HL-60 (cell line): Measurements from ENCODE around the gene CCDC88A.
"Not testable (repeated sequence)": the region's sequence is repeated elsewhere in the genome, so short reads cannot be mapped to it uniquely, and the experiment has no call there.

Source experiments
- DNase-seq, 2 experiments: peaks; one replicate each; pipeline ENCODE4 v3.0.0-alpha.2; 2010 to 2020; ENCODE audit warnings: low read depth in 1 of 2, low spot score in 1 of 2
- H3K27ac ChIP-seq: fragments of 250-450 bp; sonication (Bioruptor Pico); replicated peaks from 2 replicates; pipeline ENCODE4 v1.5.1; 2020; ENCODE audit warnings: mild to moderate bottlenecking, moderate library complexity
- H3K27me3 ChIP-seq: fragments of 250-450 bp; sonication (Bioruptor Pico); 2 replicates; pipeline ENCODE4 v1.5.1; 2021; ENCODE audit warnings: mild to moderate bottlenecking, moderate library complexity; ENCODE audit not compliant: insufficient read depth, poor library complexity, severe bottlenecking
- H3K4me3 ChIP-seq: replicated peaks from 2 replicates; pipeline ENCODE4 v1.5.1; 2011; ENCODE audit warnings: mild to moderate bottlenecking, control low read depth, low read length; ENCODE audit not compliant: insufficient read depth
- GABPA ChIP-seq: IDR thresholded peaks from 2 replicates; pipeline ENCODE4 v1.6.1; 2012; ENCODE audit warnings: low read depth
- POLR2AphosphoS5 ChIP-seq: IDR thresholded peaks from 2 replicates; pipeline ENCODE4 v1.6.1; 2012; ENCODE audit warnings: low read depth
- REST ChIP-seq: IDR thresholded peaks from 2 replicates; pipeline ENCODE4 v1.6.1; 2012; ENCODE audit warnings: low read depth; ENCODE audit not compliant: insufficient replicate concordance
- SPI1 ChIP-seq: IDR thresholded peaks from 2 replicates; pipeline ENCODE4 v1.6.1; 2012; ENCODE audit warnings: low read depth, mild to moderate bottlenecking, borderline replicate concordance
- TF ChIP-seq, protein P1 (sequence below): IDR thresholded peaks from one replicate; pipeline ENCODE4 v1.5.1; 2011; ENCODE audit warnings: low read length, control low read depth, inconsistent platforms; ENCODE audit not compliant: insufficient read depth

Gene CCDC88A

GRCh38 chr2:55391155-55391554 lies 28.5 kb downstream of the CCDC88A start:
- H3K4me3 ChIP-seq = no peak overlapping the region
- TF ChIP-seq, protein P1, sequence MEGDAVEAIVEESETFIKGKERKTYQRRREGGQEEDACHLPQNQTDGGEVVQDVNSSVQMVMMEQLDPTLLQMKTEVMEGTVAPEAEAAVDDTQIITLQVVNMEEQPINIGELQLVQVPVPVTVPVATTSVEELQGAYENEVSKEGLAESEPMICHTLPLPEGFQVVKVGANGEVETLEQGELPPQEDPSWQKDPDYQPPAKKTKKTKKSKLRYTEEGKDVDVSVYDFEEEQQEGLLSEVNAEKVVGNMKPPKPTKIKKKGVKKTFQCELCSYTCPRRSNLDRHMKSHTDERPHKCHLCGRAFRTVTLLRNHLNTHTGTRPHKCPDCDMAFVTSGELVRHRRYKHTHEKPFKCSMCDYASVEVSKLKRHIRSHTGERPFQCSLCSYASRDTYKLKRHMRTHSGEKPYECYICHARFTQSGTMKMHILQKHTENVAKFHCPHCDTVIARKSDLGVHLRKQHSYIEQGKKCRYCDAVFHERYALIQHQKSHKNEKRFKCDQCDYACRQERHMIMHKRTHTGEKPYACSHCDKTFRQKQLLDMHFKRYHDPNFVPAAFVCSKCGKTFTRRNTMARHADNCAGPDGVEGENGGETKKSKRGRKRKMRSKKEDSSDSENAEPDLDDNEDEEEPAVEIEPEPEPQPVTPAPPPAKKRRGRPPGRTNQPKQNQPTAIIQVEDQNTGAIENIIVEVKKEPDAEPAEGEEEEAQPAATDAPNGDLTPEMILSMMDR = no peak
- no peak for TF ChIP-seq REST
- H3K27ac ChIP-seq = no peak overlapping the region
- DNase-seq = no peak
- no peaks in the 10 kb centered on the region for H3K27me3 ChIP-seq

DNA sequence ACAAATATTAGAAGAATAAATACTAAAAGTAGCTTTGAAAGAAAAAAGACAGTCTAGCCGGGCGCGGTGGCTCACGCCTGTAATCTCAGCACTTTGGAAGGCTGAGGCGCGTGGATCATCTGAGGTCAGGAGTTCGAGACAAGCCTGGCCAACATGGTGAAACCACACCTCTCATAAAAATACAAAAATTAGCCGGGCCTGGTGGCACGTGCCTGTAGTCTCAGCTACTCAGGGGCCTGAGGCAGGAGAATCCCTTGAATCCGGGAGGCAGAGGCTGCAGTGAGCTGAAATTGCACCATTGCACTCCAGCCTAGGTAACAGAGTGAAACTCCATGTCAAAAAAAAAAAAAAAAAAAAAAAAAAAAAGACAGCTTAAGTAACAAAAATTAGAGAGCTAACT lies 34.1 kb downstream of the CCDC88A start:
- not testable (repeated sequence) for H3K4me3 ChIP-seq, DNase-seq, H3K27me3 ChIP-seq, H3K27ac ChIP-seq

- no peak for DNase-seq
- Histone ChIP-seq H3K27me3 (no peaks in the 10 kb centered on the region), H3K27ac (no peak overlapping the region), H3K4me3 (no peak overlapping the region)
- TF ChIP-seq GABPA = no peak
- no peak for TF ChIP-seq REST
- TF ChIP-seq POLR2AphosphoS5 = no peak
- TF ChIP-seq SPI1 = no peak
- TF ChIP-seq, protein P1 = no peak
Observed at GRCh38 chr2:55384786-55385185, 34.9 kb downstream of the CCDC88A start.

- TF ChIP-seq, protein P1 = no peak
- TF ChIP-seq SPI1 = no peak
- TF ChIP-seq GABPA = no peak
- no peak for TF ChIP-seq POLR2AphosphoS5
- no peak for TF ChIP-seq REST
- H3K27me3 ChIP-seq = no peaks in the 10 kb centered on the region
- no peak overlapping the region for H3K27ac ChIP-seq
- H3K4me3 ChIP-seq = no peak overlapping the region
- no peak for DNase-seq
Observed at GRCh38 chr2:55371376-55371775, 48.3 kb downstream of the CCDC88A start.
